Measurements from ENCODE around the gene RTRAF. TPM values are rescaled to one million over a fixed set of nuclear protein-coding genes. Genes with fewer than 3 reads are reported as not detected.

The RTRAF gene
- polyA plus RNA-seq, 1 of the 3 experiments (the other 2 are of a cell fraction) = 43.6 TPM

DNA sequence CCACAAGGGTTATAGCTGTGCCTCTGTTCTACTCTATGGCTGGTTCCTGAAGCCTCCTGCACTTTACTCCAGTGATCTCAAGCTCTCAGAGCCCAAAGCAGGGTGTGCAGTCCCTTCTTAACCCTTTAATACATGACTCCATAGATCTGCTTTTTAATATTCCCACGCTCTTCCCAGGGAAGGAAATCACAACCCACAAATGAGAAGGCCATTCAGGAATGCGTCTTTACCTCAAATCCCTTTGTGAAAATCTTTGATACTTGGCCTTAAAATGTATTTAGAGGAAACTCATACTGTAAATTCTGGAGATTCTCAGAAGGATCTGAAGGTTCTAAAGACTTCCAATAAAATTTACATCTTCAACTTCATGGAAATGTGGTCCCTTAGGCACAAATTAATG lies 62.5 kb downstream of the RTRAF start:
- WGBS (ENCODE audit: low lambda C conversion rate) = 33% methylated on average over 2 of the region's 2 CpGs
- H3K9me3 ChIP-seq = no peaks in the 10 kb centered on the region
- ChIA-PET POLR2A (no interaction called here), CTCF (interaction anchor here (2.5 kb wide), 1 partner anchor 80 kb away, joined by 10 read pairs; no protein-coding TSS in a partner anchor)
- H4K20me1 ChIP-seq (ENCODE audit: insufficient read depth) = no peaks in the 10 kb centered on the region
- TF ChIP-seq GABPA (IDR thresholded peaks at IDR 0.05; ENCODE audit: low read depth) (no peak), JUND (IDR thresholded peaks at IDR 0.05) (no peak), NFIC (IDR thresholded peaks at IDR 0.05; ENCODE audit: borderline replicate concordance) (no peak), EZH2phosphoT487 (IDR thresholded peaks at IDR 0.05; ENCODE audit: borderline replicate concordance, low read depth) (no peak), RFX5 (IDR thresholded peaks at IDR 0.05; ENCODE audit: low read length) (no peak), RXRA (IDR thresholded peaks at IDR 0.05; ENCODE audit: borderline replicate concordance, low read depth) (no peak), POLR2AphosphoS5 (IDR thresholded peaks at IDR 0.05; ENCODE audit: low read depth, low read length) (no peak), SMC3 (IDR thresholded peaks at IDR 0.05; ENCODE audit: low read depth, low read length) (no peak), TCF12 (IDR thresholded peaks at IDR 0.05) (no peak), FOSL2 (IDR thresholded peaks at IDR 0.05; ENCODE audit: borderline replicate concordance, low read depth) (no peak), YY1 (IDR thresholded peaks at IDR 0.05; ENCODE audit: low read depth) (no peak), MXI1 (IDR thresholded peaks at IDR 0.05; ENCODE audit: low read depth, low read length) (no peak)
- TF ChIP-seq, protein P1, sequence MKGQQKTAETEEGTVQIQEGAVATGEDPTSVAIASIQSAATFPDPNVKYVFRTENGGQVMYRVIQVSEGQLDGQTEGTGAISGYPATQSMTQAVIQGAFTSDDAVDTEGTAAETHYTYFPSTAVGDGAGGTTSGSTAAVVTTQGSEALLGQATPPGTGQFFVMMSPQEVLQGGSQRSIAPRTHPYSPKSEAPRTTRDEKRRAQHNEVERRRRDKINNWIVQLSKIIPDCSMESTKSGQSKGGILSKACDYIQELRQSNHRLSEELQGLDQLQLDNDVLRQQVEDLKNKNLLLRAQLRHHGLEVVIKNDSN (IDR thresholded peaks at IDR 0.05; ENCODE audit: borderline replicate concordance, low read depth) = no peak
- TF ChIP-seq, protein P2, sequence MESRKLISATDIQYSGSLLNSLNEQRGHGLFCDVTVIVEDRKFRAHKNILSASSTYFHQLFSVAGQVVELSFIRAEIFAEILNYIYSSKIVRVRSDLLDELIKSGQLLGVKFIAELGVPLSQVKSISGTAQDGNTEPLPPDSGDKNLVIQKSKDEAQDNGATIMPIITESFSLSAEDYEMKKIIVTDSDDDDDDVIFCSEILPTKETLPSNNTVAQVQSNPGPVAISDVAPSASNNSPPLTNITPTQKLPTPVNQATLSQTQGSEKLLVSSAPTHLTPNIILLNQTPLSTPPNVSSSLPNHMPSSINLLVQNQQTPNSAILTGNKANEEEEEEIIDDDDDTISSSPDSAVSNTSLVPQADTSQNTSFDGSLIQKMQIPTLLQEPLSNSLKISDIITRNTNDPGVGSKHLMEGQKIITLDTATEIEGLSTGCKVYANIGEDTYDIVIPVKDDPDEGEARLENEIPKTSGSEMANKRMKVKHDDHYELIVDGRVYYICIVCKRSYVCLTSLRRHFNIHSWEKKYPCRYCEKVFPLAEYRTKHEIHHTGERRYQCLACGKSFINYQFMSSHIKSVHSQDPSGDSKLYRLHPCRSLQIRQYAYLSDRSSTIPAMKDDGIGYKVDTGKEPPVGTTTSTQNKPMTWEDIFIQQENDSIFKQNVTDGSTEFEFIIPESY (IDR thresholded peaks at IDR 0.05; ENCODE audit: borderline replicate concordance, low read depth) = no peak
- TF ChIP-seq, protein P3, sequence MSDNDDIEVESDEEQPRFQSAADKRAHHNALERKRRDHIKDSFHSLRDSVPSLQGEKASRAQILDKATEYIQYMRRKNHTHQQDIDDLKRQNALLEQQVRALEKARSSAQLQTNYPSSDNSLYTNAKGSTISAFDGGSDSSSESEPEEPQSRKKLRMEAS (IDR thresholded peaks at IDR 0.05; ENCODE audit: low read depth) = no peak
- no peaks in the 10 kb centered on the region for H3K9me2 ChIP-seq
- peaks cover 3 to 32% of the 10 kb centered on the region in 2 experiments; a peak in 3 of 4 replicates for H3K4me1 ChIP-seq (ENCODE audit: control insufficient read depth in 1 of 2, insufficient read depth in 2 of 2, low read depth in 1 of 2, low read length in 1 of 2)
- H3K4me2 ChIP-seq = peak overlapping the region; percentile 16
- H3K4me3 ChIP-seq (ENCODE audit: low read depth in 2 of 2, low read length in 1 of 2) = no peak overlapping the region
- no peak overlapping the region for H2AFZ ChIP-seq (ENCODE audit: low read depth)
- H3K27ac ChIP-seq (ENCODE audit: low read depth in 2 of 2, low read length in 1 of 2) = peak overlapping the region; percentile 23 to 94; a peak in 3 of 4 replicates
- peaks cover 0 to 14% of the 10 kb centered on the region in 2 experiments for H3K36me3 ChIP-seq (replicated peaks in 1 of 2; ENCODE audit: control insufficient read depth in 1 of 2, insufficient read depth in 2 of 2, low read length in 1 of 2)
- no peak for DNase-seq
- no peaks in the 10 kb centered on the region for H3K27me3 ChIP-seq (ENCODE audit: insufficient read depth)
- H3F3A ChIP-seq (replicated peaks; ENCODE audit: insufficient read depth) = peaks cover 24% of the 10 kb centered on the region
- peak overlapping the region; percentile 23; the same call in 1 of the 2 replicates for H3K9ac ChIP-seq
- peaks cover 41% of the 10 kb centered on the region for H3K79me2 ChIP-seq (ENCODE audit: insufficient read depth)

DNA sequence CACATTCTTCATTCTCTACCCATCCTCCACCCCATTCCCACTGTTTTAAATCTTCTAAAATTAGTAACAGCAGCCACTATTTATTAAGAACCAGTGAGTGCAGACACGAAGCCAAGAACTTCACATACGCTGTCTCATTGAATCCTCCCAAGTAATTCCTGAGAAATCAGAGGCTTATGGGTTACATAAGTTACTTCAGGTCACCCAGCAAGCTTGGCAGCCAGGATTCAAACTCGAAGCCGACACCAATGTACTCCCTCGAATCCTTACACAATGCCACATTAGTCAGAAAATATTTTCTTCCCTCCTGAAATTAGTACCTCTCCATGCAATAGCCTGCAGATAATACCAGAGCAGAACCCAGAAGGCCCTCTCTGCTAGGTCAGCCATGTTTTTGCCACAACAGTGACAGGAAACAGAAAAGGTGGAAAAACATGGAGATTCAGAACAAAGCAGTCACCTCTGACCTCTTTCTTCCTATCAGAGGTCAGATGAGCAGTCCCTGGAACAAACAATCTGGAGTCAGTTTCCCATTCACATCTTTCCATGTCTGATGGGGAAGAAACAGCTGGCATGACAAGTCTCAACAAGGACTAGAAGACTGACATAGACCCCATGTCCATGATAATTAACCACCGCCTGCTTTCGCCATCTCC lies 63.1 kb downstream of the RTRAF start:
- H3K9me2 ChIP-seq = no peaks in the 10 kb centered on the region
- peaks cover 3 to 32% of the 10 kb centered on the region in 2 experiments; a peak in 3 of 4 replicates for H3K4me1 ChIP-seq (ENCODE audit: control insufficient read depth in 1 of 2, insufficient read depth in 2 of 2, low read depth in 1 of 2, low read length in 1 of 2)
- no peak for DNase-seq
- no peaks in the 10 kb centered on the region for H4K20me1 ChIP-seq (ENCODE audit: insufficient read depth)
- peak overlapping the region; percentile 0; the same call in 1 of the 2 replicates for H2AFZ ChIP-seq (ENCODE audit: low read depth)
- ChIA-PET CTCF (no interaction called here), POLR2A (no interaction called here)
- peaks cover 24% of the 10 kb centered on the region for H3F3A ChIP-seq (replicated peaks; ENCODE audit: insufficient read depth)
- TF ChIP-seq JUND (IDR thresholded peaks at IDR 0.05) (no peak), NFIC (IDR thresholded peaks at IDR 0.05; ENCODE audit: borderline replicate concordance) (peak; percentile 43; the same call in 1 of the 2 replicates), MEF2A (IDR thresholded peaks at IDR 0.05; ENCODE audit: borderline replicate concordance, low read depth) (peak; percentile 62; the same call in 1 of the 2 replicates), FOXJ3 (CRISPR knock-in tag; IDR thresholded peaks at IDR 0.05) (no peak), TCF12 (IDR thresholded peaks at IDR 0.05) (peak; percentile 43; the same call in 1 of the 2 replicates)
- TF ChIP-seq, protein P4, sequence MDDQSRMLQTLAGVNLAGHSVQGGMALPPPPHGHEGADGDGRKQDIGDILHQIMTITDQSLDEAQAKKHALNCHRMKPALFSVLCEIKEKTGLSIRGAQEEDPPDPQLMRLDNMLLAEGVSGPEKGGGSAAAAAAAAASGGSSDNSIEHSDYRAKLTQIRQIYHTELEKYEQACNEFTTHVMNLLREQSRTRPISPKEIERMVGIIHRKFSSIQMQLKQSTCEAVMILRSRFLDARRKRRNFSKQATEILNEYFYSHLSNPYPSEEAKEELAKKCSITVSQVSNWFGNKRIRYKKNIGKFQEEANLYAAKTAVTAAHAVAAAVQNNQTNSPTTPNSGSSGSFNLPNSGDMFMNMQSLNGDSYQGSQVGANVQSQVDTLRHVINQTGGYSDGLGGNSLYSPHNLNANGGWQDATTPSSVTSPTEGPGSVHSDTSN (IDR thresholded peaks at IDR 0.05) = peak; percentile 37; the same call in 1 of the 2 replicates
- peak overlapping the region; percentile 61 to 94; a peak in 3 of 4 replicates for H3K27ac ChIP-seq (ENCODE audit: low read depth in 2 of 2, low read length in 1 of 2)
- no peaks in the 10 kb centered on the region for H3K27me3 ChIP-seq (ENCODE audit: insufficient read depth)
- WGBS (ENCODE audit: low lambda C conversion rate) = 60% methylated on average over 7 of the region's 7 CpGs
- no peaks in the 10 kb centered on the region for H3K9me3 ChIP-seq
- peak overlapping the region; percentile 23; the same call in 1 of the 2 replicates for H3K9ac ChIP-seq
- H3K79me2 ChIP-seq (ENCODE audit: insufficient read depth) = peaks cover 35% of the 10 kb centered on the region
- H3K4me3 ChIP-seq (ENCODE audit: low read depth in 2 of 2, low read length in 1 of 2) = no peak overlapping the region
- H3K36me3 ChIP-seq (replicated peaks in 1 of 2; ENCODE audit: control insufficient read depth in 1 of 2, insufficient read depth in 2 of 2, low read length in 1 of 2) = peaks cover 0 to 19% of the 10 kb centered on the region in 2 experiments
- peak overlapping the region; percentile 16 for H3K4me2 ChIP-seq

All from SK-N-SH (cell line).